GM23338 (cell line): ENCODE measurements around the gene CTDSP1. TPM values are rescaled to one million over a fixed set of nuclear protein-coding genes. Genes with fewer than 3 reads are reported as not detected.

ENCODE experiments used
- ATAC-seq: fragments of 200-7000 bp; cut with Tn5 transposase; 3 replicates; pipeline ENCODE4 v1.9.1; 2020
- DNase-seq: peaks from one replicate; pipeline ENCODE4 v3.0.0-alpha.2; 2015; ENCODE audit warnings: low spot score
- H2AFZ ChIP-seq: fragments of 200-600 bp; sonication (generic); 2 replicates; pipeline ENCODE4 v1.8.0; 2016; ENCODE audit warnings: antibody characterized with exemption, mild to moderate bottlenecking, moderate library complexity
- H3F3A ChIP-seq: fragments of 200-600 bp; sonication (generic); replicated peaks from 2 replicates; pipeline ENCODE4 v1.8.0; 2017; ENCODE audit warnings: antibody characterized with exemption, mixed run types, low read depth
- H3K27ac ChIP-seq: fragments of 200-600 bp; sonication (generic); 2 replicates; pipeline ENCODE4 v1.6.1; 2016; ENCODE audit warnings: low read depth
- H3K27me3 ChIP-seq: fragments of 200-600 bp; sonication (generic); 2 replicates; pipeline ENCODE4 v1.8.0; 2016; ENCODE audit warnings: mild to moderate bottlenecking, mixed run types, moderate library complexity; ENCODE audit not compliant: insufficient read depth
- H3K36me3 ChIP-seq: fragments of 200-600 bp; sonication (generic); 2 replicates; pipeline ENCODE4 v1.8.0; 2016; ENCODE audit warnings: mild to moderate bottlenecking; ENCODE audit not compliant: insufficient read depth
- H3K4me1 ChIP-seq: fragments of 200-600 bp; sonication (generic); 2 replicates; pipeline ENCODE4 v1.8.0; 2016; ENCODE audit warnings: mild to moderate bottlenecking, moderate library complexity; ENCODE audit not compliant: insufficient read depth
- H3K4me2 ChIP-seq: fragments of 200-600 bp; sonication (generic); 2 replicates; pipeline ENCODE4 v1.7.1; 2017; ENCODE audit warnings: mixed run types
- H3K4me3 ChIP-seq: fragments of 200-600 bp; sonication (generic); 2 replicates; pipeline ENCODE4 v1.6.1; 2016; ENCODE audit warnings: mixed run types
- H3K79me2 ChIP-seq: fragments of 200-600 bp; sonication (generic); replicated peaks from 2 replicates; pipeline ENCODE4 v1.8.0; 2017; ENCODE audit warnings: mild to moderate bottlenecking; ENCODE audit not compliant: insufficient read depth
- H3K9me2 ChIP-seq: fragments of 200-600 bp; sonication (generic); 2 replicates; pipeline ENCODE4 v1.8.0; 2017; ENCODE audit not compliant: insufficient read depth
- H4K20me1 ChIP-seq: fragments of 200-600 bp; sonication (generic); replicated peaks from 2 replicates; pipeline ENCODE4 v1.8.0; 2017; ENCODE audit warnings: mild to moderate bottlenecking; ENCODE audit not compliant: insufficient read depth
- H3K27ac Mint-ChIP-seq: 2 replicates; pipeline ENCODE4 v1.8.0; 2020; ENCODE audit warnings: inconsistent platforms, mild to moderate bottlenecking, moderate library complexity, mixed read lengths
- H3K27me3 Mint-ChIP-seq: 3 replicates; pipeline ENCODE4 v1.8.0; 2022; ENCODE audit warnings: low read depth, mild to moderate bottlenecking, moderate library complexity, mixed read lengths, inconsistent platforms; ENCODE audit not compliant: insufficient read depth, poor library complexity
- H3K36me3 Mint-ChIP-seq: 3 replicates; pipeline ENCODE4 v1.8.0; 2021; ENCODE audit warnings: low read depth, mild to moderate bottlenecking, inconsistent platforms, moderate library complexity, mixed read lengths
- H3K4me1 Mint-ChIP-seq: 3 replicates; pipeline ENCODE4 v1.8.0; 2020; ENCODE audit warnings: mild to moderate bottlenecking, inconsistent platforms, mixed read lengths
- H3K4me3 Mint-ChIP-seq: 3 replicates; pipeline ENCODE4 v1.8.0; 2021; ENCODE audit warnings: moderate library complexity, mild to moderate bottlenecking, inconsistent platforms, mixed read lengths
- H3K9me3 Mint-ChIP-seq: 3 replicates; pipeline ENCODE4 v1.8.0; 2020; ENCODE audit warnings: moderate library complexity, mild to moderate bottlenecking, inconsistent platforms, mixed read lengths
- CREB1 ChIP-seq: fragments of 250-450 bp; sonication (Bioruptor Pico); IDR thresholded peaks from 2 replicates; pipeline ENCODE4 v1.5.0; 2020; ENCODE audit warnings: low read depth, mild to moderate bottlenecking, moderate library complexity
- CTCF ChIP-seq, 2 experiments: fragments of 200-600 bp in 1 of 2; sonication (generic) in 1 of 2; conservative IDR thresholded peaks; 2 replicates each; pipeline versions ENCODE4 v1.5.1 to v1.6.1; 2016 to 2017; ENCODE audit warnings: antibody characterized with exemption in 2 of 2, low read depth in 2 of 2, mild to moderate bottlenecking in 2 of 2, moderate library complexity in 1 of 2
- EZH2phosphoT487 ChIP-seq: fragments of 200-600 bp; sonication (generic); IDR thresholded peaks from one replicate; pipeline ENCODE4 v1.8.1; 2018; ENCODE audit warnings: antibody characterized with exemption; ENCODE audit not compliant: unreplicated experiment
- polyA plus RNA-seq: library from polyadenylated mRNA; unstranded; fragments of >200 nt; fragmentation: Nextera tagmentation; extraction: Ambion mirVana; gene quantifications from 2 replicates; pipeline ENCODE4 v1.2.1, GENCODE V29; 2016
- total RNA-seq: library from RNA; depleted of rRNA; stranded (reverse); fragments of >200 nt; shearing (Covaris generic); gene quantifications from 2 replicates; pipeline ENCODE4 v1.2.3, GENCODE V29; 2014
- TF ChIP-seq, protein P1 (sequence below): fragments of 250-450 bp; sonication (Bioruptor Pico); IDR thresholded peaks from 2 replicates; pipeline ENCODE4 v1.5.0; 2020; ENCODE audit warnings: mild to moderate bottlenecking, moderate library complexity
- TF ChIP-seq, protein P2 (sequence below): IDR thresholded peaks from one replicate; pipeline ENCODE4 v1.6.1; 2018; ENCODE audit warnings: antibody characterized with exemption; ENCODE audit not compliant: unreplicated experiment

Gene CTDSP1
- total and polyA plus RNA-seq, 2 experiments from 2014 or later, result 6.7 to 21.8 TPM

GRCh38 chr2:218403810-218404209 lies 4.1 kb downstream of the CTDSP1 start (continued):
- TF ChIP-seq, protein P1, sequence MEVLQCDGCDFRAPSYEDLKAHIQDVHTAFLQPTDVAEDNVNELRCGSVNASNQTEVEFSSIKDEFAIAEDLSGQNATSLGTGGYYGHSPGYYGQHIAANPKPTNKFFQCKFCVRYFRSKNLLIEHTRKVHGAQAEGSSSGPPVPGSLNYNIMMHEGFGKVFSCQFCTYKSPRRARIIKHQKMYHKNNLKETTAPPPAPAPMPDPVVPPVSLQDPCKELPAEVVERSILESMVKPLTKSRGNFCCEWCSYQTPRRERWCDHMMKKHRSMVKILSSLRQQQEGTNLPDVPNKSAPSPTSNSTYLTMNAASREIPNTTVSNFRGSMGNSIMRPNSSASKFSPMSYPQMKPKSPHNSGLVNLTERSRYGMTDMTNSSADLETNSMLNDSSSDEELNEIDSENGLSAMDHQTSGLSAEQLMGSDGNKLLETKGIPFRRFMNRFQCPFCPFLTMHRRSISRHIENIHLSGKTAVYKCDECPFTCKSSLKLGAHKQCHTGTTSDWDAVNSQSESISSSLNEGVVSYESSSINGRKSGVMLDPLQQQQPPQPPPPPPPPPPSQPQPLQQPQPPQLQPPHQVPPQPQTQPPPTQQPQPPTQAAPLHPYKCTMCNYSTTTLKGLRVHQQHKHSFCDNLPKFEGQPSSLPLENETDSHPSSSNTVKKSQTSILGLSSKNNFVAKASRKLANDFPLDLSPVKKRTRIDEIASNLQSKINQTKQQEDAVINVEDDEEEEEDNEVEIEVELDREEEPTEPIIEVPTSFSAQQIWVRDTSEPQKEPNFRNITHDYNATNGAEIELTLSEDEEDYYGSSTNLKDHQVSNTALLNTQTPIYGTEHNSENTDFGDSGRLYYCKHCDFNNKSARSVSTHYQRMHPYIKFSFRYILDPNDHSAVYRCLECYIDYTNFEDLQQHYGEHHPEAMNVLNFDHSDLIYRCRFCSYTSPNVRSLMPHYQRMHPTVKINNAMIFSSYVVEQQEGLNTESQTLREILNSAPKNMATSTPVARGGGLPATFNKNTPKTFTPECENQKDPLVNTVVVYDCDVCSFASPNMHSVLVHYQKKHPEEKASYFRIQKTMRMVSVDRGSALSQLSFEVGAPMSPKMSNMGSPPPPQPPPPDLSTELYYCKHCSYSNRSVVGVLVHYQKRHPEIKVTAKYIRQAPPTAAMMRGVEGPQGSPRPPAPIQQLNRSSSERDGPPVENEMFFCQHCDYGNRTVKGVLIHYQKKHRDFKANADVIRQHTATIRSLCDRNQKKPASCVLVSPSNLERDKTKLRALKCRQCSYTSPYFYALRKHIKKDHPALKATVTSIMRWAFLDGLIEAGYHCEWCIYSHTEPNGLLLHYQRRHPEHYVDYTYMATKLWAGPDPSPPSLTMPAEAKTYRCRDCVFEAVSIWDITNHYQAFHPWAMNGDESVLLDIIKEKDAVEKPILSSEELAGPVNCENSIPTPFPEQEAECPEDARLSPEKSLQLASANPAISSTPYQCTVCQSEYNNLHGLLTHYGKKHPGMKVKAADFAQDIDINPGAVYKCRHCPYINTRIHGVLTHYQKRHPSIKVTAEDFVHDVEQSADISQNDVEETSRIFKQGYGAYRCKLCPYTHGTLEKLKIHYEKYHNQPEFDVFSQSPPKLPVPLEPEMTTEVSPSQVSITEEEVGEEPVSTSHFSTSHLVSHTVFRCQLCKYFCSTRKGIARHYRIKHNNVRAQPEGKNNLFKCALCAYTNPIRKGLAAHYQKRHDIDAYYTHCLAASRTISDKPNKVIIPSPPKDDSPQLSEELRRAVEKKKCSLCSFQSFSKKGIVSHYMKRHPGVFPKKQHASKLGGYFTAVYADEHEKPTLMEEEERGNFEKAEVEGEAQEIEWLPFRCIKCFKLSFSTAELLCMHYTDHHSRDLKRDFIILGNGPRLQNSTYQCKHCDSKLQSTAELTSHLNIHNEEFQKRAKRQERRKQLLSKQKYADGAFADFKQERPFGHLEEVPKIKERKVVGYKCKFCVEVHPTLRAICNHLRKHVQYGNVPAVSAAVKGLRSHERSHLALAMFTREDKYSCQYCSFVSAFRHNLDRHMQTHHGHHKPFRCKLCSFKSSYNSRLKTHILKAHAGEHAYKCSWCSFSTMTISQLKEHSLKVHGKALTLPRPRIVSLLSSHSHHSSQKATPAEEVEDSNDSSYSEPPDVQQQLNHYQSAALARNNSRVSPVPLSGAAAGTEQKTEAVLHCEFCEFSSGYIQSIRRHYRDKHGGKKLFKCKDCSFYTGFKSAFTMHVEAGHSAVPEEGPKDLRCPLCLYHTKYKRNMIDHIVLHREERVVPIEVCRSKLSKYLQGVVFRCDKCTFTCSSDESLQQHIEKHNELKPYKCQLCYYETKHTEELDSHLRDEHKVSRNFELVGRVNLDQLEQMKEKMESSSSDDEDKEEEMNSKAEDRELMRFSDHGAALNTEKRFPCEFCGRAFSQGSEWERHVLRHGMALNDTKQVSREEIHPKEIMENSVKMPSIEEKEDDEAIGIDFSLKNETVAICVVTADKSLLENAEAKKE (CRISPR knock-in tag), result no peak
- TF ChIP-seq, protein P2, sequence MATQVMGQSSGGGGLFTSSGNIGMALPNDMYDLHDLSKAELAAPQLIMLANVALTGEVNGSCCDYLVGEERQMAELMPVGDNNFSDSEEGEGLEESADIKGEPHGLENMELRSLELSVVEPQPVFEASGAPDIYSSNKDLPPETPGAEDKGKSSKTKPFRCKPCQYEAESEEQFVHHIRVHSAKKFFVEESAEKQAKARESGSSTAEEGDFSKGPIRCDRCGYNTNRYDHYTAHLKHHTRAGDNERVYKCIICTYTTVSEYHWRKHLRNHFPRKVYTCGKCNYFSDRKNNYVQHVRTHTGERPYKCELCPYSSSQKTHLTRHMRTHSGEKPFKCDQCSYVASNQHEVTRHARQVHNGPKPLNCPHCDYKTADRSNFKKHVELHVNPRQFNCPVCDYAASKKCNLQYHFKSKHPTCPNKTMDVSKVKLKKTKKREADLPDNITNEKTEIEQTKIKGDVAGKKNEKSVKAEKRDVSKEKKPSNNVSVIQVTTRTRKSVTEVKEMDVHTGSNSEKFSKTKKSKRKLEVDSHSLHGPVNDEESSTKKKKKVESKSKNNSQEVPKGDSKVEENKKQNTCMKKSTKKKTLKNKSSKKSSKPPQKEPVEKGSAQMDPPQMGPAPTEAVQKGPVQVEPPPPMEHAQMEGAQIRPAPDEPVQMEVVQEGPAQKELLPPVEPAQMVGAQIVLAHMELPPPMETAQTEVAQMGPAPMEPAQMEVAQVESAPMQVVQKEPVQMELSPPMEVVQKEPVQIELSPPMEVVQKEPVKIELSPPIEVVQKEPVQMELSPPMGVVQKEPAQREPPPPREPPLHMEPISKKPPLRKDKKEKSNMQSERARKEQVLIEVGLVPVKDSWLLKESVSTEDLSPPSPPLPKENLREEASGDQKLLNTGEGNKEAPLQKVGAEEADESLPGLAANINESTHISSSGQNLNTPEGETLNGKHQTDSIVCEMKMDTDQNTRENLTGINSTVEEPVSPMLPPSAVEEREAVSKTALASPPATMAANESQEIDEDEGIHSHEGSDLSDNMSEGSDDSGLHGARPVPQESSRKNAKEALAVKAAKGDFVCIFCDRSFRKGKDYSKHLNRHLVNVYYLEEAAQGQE, result no peak

- peaks cover 12% of the 10 kb centered on the region for H3K36me3 Mint-ChIP-seq
- peaks cover under 1% of the 10 kb centered on the region; the same call in 1 of the 2 replicates for H3K27me3 ChIP-seq
- H3K27ac ChIP-seq, result peak overlapping the region; percentile 99; the same call in 1 of the 2 replicates
- H3K4me2 ChIP-seq, result peak overlapping the region; percentile 94; the same call in 1 of the 2 replicates
- peaks cover 22% of the 10 kb centered on the region for H3K4me1 Mint-ChIP-seq
- peak overlapping the region; percentile 82; the same call in 1 of the 2 replicates for H3K4me3 ChIP-seq
- peak overlapping the region; percentile 72; the same call in 1 of the 2 replicates for H3K27ac Mint-ChIP-seq
- no peaks in the 10 kb centered on the region for H3K79me2 ChIP-seq
- H3K36me3 ChIP-seq, result no peaks in the 10 kb centered on the region
- no peak overlapping the region for H3K4me3 Mint-ChIP-seq
- H3K9me3 Mint-ChIP-seq, result no peaks in the 10 kb centered on the region
- peaks cover 11% of the 10 kb centered on the region for H3K27me3 Mint-ChIP-seq
- no peak for ATAC-seq
- H2AFZ ChIP-seq, result no peak overlapping the region
- TF ChIP-seq CREB1 (CRISPR knock-in tag) (no peak), CTCF (conservative IDR thresholded peaks at IDR 0.05; ENCODE audit: low read depth in 2 of 2) (no peak), EZH2phosphoT487 (no peak)
- peaks cover 17% of the 10 kb centered on the region for H3F3A ChIP-seq
- H4K20me1 ChIP-seq, result no peaks in the 10 kb centered on the region
- no peak for DNase-seq
- peaks cover 27% of the 10 kb centered on the region for H3K4me1 ChIP-seq
- no peaks in the 10 kb centered on the region for H3K9me2 ChIP-seq
Measured at GRCh38 chr2:218404351-218405085, 4.8 kb downstream of the CTDSP1 start.
